ENCODE results near the gene SDF4.
"Not testable (repeated sequence)": the region's sequence is repeated elsewhere in the genome, so short reads cannot be mapped to it uniquely, and the experiment has no call there.

Gene SDF4

GRCh38 chr1:1177452-1178206 is 54.2 kb downstream of the SDF4 start:
- DNase-seq (ENCODE audit: low read depth in 2 of 2): no peak
- TF ChIP-seq, protein P1, sequence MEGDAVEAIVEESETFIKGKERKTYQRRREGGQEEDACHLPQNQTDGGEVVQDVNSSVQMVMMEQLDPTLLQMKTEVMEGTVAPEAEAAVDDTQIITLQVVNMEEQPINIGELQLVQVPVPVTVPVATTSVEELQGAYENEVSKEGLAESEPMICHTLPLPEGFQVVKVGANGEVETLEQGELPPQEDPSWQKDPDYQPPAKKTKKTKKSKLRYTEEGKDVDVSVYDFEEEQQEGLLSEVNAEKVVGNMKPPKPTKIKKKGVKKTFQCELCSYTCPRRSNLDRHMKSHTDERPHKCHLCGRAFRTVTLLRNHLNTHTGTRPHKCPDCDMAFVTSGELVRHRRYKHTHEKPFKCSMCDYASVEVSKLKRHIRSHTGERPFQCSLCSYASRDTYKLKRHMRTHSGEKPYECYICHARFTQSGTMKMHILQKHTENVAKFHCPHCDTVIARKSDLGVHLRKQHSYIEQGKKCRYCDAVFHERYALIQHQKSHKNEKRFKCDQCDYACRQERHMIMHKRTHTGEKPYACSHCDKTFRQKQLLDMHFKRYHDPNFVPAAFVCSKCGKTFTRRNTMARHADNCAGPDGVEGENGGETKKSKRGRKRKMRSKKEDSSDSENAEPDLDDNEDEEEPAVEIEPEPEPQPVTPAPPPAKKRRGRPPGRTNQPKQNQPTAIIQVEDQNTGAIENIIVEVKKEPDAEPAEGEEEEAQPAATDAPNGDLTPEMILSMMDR (IDR thresholded peaks at IDR 0.05; ENCODE audit: low read depth, low read length): no peak
- H3K4me3 ChIP-seq (replicated peaks in 1 of 2; ENCODE audit: low read depth in 2 of 2, low read length in 2 of 2): no peak overlapping the region

- TF ChIP-seq, protein P1 (IDR thresholded peaks at IDR 0.05; ENCODE audit: low read depth, low read length): no peak
- H3K4me3 ChIP-seq (replicated peaks in 1 of 2; ENCODE audit: low read depth in 2 of 2, low read length in 2 of 2): no peak overlapping the region
- DNase-seq (ENCODE audit: low read depth in 2 of 2): no peak
Measured at GRCh38 chr1:1176931-1177330, 54.9 kb downstream of the SDF4 start.

GRCh38 chr1:1176063-1176761 is 55.6 kb downstream of the SDF4 start:
- H3K4me3 ChIP-seq (replicated peaks in 1 of 2; ENCODE audit: low read depth in 2 of 2, low read length in 2 of 2); DNase-seq (ENCODE audit: low read depth in 2 of 2): not testable (repeated sequence)

GRCh38 chr1:1175221-1176062 is 56.4 kb downstream of the SDF4 start:
- DNase-seq (ENCODE audit: low read depth in 2 of 2): no peak
- TF ChIP-seq, protein P1 (IDR thresholded peaks at IDR 0.05; ENCODE audit: low read depth, low read length): no peak
- no peak overlapping the region for H3K4me3 ChIP-seq (replicated peaks in 1 of 2; ENCODE audit: low read depth in 2 of 2, low read length in 2 of 2)

GRCh38 chr1:1173793-1174415 is 57.9 kb downstream of the SDF4 start, which contains the start of gene TTLL10:
Gene TTLL10, plus strand, starts transcription at chr1:1173880. Its CDS starts 5,336 bp downstream, at chr1:1179216.
- TF ChIP-seq, protein P1 (IDR thresholded peaks at IDR 0.05; ENCODE audit: low read depth, low read length): no peak
- H3K4me3 ChIP-seq (replicated peaks in 1 of 2; ENCODE audit: low read depth in 2 of 2, low read length in 2 of 2): no peak within 1 kb of the TSS
- DNase-seq (ENCODE audit: low read depth in 2 of 2): no peak

- TF ChIP-seq, protein P1 (IDR thresholded peaks at IDR 0.05; ENCODE audit: low read depth, low read length): no peak
- H3K4me3 ChIP-seq (replicated peaks in 1 of 2; ENCODE audit: low read depth in 2 of 2, low read length in 2 of 2): no peak overlapping the region
- DNase-seq (ENCODE audit: low read depth in 2 of 2): no peak
Measured at GRCh38 chr1:1173061-1173792, 58.6 kb downstream of the SDF4 start.

Data from cardiac fibroblast (primary cell).